ENCODE results near the gene TSPAN3.

DNA sequence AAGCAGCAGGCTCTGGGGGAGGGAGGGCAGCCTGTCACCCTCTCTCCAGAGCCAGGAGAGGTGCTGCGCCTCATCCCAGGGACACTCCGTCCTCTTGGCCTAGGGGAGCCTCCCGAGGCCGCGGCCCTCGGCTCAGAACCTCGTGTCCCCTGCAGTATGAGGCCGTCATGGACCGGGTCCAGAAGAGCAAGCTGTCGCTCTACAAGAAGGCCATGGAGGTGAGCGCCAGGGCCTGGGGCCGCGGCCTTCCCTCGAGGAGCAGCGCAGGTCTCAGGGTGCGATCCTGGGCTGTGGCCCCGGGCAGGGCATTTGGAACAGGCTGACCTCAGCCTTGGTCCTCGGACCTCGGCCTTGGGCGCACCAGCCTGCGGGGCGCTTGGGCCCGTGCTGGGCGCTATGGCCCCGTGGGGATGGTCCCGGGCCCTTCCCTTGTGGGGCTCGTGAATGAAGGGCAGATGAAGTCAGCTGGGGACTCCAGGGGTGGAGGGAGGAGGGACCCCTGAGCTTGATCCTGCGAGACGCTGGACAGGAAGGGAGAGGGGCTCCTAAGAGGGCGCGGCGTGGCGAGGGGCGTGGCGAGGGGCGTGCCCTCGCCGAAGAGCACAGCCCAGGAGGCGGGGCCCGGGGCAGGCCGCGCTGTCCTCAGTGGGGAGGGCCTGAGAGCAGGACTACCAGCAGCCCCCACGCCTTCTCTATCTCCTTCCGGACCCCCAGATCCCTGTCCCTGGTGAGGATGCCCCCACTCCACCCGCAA lies 43.0 kb downstream of the TSPAN3 start:
- TF ChIP-seq ARNT (IDR thresholded peaks at IDR 0.05), result no peak
- no peak for TF ChIP-seq BHLHE40 (IDR thresholded peaks at IDR 0.05; ENCODE audit: borderline replicate concordance)
